NCI-H526 (cell line): Measurements from ENCODE around the gene PAGE2.
A peak's percentile ranks its signal among the peaks of the same experiment; 100 is the strongest.
"Not testable (repeated sequence)": the region's sequence is repeated elsewhere in the genome, so short reads cannot be mapped to it uniquely, and the experiment has no call there.

ENCODE experiments used
- DNase-seq, 2 experiments: peaks; one replicate each; lab custom pipeline; 2025; lab: John Stamatoyannopoulos, UW

PAGE2 gene

GRCh38 chrX:55088795-55089489 is at the start of gene PAGE2:
PAGE2 (plus strand) TSS chrX:55089018; CDS start chrX:55090021, 1,003 bp downstream.
- DNase-seq = no peak

DNA sequence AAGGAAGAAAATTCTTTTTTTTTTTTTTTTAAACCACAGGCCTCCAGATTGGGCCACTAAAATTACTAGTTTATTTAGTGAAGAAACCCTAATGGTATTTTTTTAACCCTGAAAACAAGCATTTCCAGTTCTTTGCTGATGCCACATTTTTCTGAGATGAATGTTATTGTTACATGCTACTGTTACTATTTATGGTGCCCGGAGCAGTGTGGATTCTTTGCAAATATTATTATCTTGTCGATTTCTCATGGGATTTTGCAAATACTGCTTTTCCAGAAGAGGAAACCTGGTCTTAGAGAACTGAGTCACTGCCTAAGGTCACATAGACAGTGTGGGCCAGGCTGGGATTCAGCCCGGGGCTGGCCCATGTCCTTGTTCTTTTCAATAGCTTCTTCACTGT is 49.3 kb upstream of the PAGE2 start:
- no peak for DNase-seq

GRCh38 chrX:55041514-55041913 is 47.3 kb upstream of the PAGE2 start:
- DNase-seq = no peak

DNA sequence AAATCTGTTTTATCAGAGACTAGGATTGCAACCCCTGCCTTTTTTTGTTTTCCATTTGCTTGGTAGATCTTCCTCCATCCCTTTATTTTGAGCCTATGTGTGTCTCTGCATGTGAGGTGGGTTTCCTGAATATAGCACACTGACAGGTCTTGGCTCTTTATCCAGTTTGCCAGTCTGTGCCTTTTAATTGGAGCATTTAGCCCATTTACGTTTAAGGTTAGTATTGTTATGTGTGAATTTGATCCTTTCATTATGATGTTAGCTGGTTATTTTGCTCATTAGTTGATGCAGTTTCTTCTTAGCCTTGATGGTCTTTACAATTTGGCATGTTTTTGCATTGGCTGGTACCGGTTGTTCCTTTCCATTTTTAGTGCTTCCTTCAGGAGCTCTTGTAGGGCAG is 38.2 kb upstream of the PAGE2 start:
- DNase-seq = not testable (repeated sequence)

DNA sequence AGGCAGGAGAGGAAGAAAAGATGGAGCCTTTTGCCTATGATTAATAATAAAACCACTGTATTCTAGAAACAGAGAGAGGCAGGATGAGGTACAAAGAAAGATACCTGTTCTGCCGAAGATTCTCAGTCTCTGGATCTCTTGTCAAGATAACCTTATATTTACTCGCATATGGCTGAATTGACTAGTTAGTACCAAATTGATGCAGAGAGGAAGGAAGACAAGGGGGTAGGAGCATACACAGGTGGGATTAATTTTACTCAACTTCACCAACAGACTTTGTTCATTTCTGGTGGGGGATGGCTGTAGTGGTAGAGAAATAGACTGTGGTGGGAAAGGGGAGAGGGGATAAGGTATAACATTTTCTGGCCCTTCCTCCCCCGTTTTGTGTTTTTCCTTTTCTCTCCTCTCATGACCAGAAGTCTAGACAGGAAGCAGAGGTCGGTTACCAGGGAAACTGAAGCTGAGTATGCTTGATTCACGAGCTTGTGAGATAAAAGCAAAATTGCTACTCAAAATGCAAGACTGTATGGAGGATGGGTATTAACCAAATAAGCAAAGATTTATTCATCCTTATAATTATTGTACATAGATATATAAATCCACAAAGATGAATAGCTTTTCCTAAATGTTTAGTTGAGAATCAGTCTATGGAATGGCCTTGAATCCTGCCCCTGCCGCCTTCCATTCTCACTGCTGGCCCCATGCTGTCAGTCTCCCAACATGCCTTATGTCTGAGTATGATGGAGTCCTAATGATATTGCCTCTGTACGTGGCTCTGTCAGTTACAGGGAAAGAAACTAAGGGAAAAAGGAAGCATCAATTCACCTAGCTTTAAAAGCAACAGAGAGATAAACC is 31.8 kb upstream of the PAGE2 start:
- DNase-seq = peak in 1 of 2 experiments; percentile 0

GRCh38 chrX:55057675-55058249 is 31.1 kb upstream of the PAGE2 start:
- peak in 1 of 2 experiments; percentile 24 for DNase-seq

- not testable (repeated sequence) for DNase-seq
Measured at GRCh38 chrX:55067180-55067579, 21.6 kb upstream of the PAGE2 start.

- DNase-seq = no peak
Measured at GRCh38 chrX:55072286-55072685, 16.5 kb upstream of the PAGE2 start.

DNA sequence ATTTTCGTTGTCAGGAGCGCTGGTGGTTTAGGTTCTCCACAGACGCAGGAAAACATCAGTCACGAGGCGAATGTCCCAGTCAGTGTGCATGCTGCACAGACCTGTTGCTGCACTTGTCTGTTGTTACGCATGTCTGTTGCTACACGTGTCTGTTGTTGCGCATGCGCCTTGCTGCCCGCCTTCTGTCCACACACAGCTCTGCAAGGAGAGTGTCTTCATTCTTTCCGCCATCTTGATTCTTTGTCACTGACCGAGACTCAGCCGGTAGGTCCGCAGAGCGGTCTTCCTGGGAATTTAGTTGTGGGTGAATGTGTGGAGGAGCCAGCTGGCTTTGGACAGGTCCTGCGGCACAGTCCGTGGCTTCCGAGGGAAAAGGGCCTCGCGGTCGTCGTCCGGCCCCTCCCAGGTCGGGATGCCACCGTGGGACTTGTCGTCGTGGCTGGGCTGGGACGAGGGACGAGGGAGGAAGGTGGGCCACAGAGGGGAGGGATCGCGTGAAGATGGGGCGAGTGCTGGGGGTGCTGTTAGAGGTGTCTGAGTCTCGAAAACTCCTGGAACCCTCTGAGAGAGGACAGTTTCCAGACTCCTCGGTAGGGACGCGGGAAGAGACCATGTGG is 13.9 kb upstream of the PAGE2 start, which contains the start of gene PAGE2B:
Gene PAGE2B, plus strand, starts transcription at position 180 of the 617 bp plus-strand sequence. CDS start 1,012 bp downstream, outside the sequence.
- DNase-seq = no peak

GRCh38 chrX:55098691-55099090 is 9.9 kb downstream of the PAGE2 start:
- no peak for DNase-seq

DNA sequence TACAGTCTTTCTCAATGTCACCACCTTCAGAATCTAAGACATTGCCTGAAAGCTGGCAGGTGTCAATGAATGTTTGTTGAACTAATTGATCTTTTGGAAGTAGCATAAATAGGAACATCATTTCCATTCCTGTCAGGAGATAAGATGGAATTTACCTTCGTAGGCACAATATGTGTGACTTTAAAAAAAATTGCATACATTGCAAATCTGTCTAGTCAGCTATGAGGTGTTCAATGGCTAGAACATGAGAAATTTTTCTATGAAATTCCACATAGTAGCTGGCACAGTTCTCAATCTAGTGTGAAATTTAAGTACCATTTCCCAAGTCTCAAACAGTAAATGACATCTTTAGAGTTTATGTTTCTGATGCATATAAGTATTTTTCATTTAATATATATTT is 10.3 kb downstream of the PAGE2 start:
- no peak for DNase-seq

- DNase-seq = no peak
Measured at GRCh38 chrX:55102754-55103153, 13.9 kb downstream of the PAGE2 start.

DNA sequence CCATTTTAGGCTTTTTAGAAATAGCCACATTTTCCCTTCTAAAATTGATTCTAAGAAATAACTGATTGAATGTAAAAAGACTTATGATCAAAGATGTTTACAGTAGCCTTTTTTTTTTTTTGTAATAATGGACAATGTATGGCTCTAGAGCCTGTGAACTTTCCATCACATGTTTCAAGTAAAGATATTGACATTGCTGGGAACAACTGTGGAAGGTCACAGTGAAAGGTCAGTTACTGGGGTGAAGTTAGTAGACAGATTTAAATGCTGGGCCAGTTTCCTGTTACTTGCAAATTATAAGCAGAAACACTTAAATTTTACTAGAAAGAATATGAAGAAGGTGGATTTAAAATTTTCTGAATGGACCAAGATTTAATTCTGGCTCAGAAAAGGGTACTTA is 18.4 kb downstream of the PAGE2 start:
- DNase-seq = no peak

GRCh38 chrX:55107911-55108310 is 19.1 kb downstream of the PAGE2 start:
- DNase-seq = no peak

DNA sequence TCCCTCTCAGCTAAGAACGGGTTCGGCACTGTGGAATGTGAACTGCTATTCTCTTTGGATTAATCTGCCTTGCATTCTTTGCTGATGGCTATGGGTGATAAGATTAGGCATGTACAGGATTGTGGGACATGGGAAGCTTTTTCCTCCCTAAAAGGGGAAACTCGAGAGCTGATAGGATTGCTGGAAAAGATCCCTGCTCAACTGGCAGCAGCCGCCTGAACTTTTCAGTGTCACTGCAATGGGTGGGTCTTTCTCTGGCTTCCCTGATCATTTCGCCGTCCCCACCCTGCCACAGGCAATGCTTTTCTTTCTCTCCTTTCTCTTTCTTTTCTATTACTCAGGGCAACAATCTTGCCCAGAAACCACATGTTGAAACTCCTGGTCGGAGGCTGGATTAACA is 20.5 kb downstream of the PAGE2 start:
- DNase-seq = no peak

DNA sequence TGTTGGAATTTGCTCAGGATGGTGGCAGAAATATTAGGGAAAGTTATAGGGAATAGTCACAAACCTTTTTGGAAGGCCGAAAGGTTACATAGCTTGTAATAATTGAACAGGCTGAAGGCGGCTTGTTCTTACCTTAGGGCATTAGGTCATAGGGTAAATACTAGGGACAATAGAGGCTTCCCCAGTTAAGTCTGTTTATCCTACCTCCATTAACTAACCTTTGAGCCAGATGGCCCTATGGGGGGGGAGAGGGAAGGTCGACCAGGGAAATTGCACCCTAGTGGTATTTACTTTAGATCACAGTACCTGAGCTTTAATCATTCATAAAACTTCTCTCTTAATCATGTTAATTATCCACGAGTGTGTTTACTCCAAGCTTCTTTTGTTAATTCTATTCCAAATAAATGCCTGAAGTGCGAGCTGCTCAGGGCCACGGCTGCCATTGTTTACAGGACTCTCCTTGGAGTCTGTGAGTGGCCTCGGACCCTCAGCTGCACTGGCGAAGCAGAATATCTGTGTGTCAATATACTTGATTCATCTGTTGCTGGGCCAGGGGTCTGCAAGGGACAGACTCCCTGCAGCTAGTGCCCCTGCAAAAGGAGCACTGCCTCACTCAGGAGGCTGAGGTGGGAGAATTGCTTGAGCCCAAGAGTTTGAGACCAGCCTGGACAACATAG is 22.9 kb downstream of the PAGE2 start:
- no peak for DNase-seq

- DNase-seq = not testable (repeated sequence)
Measured at GRCh38 chrX:55116589-55116988, 27.8 kb downstream of the PAGE2 start.

GRCh38 chrX:55118574-55118973 is 29.8 kb downstream of the PAGE2 start:
- no peak for DNase-seq

GRCh38 chrX:55119271-55119670 is 30.5 kb downstream of the PAGE2 start:
- no peak for DNase-seq

DNA sequence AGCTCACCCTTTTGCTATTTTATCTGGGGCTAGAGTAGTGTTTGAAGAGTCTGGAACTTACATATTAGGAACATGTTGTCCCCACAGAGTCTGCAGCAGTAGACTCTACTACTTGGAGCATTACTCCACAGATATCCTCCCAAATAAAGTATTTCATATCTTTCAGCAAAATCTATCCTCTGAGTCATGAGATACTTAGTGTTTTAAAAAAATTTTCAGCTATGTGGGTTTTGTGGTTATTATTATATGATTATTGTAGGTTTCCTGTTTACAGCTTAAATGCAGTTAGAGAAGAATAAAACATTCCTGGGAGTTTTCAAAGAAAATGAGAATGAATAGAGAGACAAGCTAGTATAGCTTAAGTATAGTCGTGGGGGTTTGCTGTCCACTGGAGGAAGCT is 30.9 kb downstream of the PAGE2 start:
- no peak for DNase-seq

DNA sequence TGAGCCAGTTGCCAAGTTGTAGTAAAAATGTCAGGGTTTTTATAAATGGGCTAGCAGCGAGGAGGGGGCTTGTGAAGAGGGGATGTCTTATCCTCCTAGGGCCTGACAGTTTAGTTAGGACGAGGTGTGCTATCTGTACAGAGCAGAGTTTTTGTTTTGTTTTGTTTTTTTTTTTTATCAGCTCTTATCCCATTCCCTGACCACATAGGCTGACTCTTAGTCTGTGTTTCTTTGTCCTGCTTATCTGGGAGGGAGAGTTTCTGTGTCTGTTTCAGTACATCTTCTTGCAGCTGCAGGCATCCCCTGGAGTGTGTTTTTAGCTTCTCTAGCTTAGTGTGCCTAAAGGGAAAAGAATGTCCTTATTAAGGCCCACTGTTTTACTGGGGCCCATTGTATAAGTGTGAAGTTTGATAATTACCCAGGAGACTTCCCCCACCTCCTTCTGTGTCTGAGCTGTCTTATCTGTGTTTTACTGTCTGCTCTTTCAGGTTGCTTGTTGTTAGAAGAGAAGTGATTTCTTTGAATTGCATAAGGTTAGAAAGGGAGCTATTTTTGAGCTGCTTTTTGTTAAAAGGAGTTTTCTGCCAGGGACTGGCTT is 32.0 kb downstream of the PAGE2 start:
- DNase-seq = no peak
